Gastrocnemius medialis (tissue), 4 donors: ENCODE data around the gene CHMP4A. TPM values are rescaled to one million over a fixed set of nuclear protein-coding genes. Genes with fewer than 3 reads are reported as not detected.

Experiments used
- ATAC-seq, 2 donors: fragments of 150-250 bp; one replicate each; pipeline ENCODE4 v1.9.1; 2016
- DNase-seq, 2 donors: peaks; one replicate each; pipeline ENCODE4 v3.0.0-alpha.2; 2019
- H3K27ac ChIP-seq, 4 donors: fragments of 200-600 bp; sonication (generic); 1 replicate in 1 of 4; 2 replicates in 3 of 4; pipeline ENCODE4 v1.5.1; 2016 to 2018; ENCODE audit warnings: mild to moderate bottlenecking in 2 of 4, moderate library complexity in 1 of 4
- H3K27me3 ChIP-seq, 3 donors: fragments of 200-600 bp; sonication (generic) in 2 of 3; 1 replicate in 1 of 3; 2 replicates in 2 of 3; pipeline versions ENCODE4 v1.5.1 to v1.6.0; 2016 to 2019; ENCODE audit warnings: mild to moderate bottlenecking in 1 of 3, moderate library complexity in 1 of 3
- H3K36me3 ChIP-seq, 2 donors: fragments of 200-600 bp; sonication (generic) in 1 of 2; one replicate each; pipeline ENCODE4 v1.5.1; 2017 to 2018
- H3K4me1 ChIP-seq, 2 donors: fragments of 200-600 bp; sonication (generic) in 1 of 2; one replicate each; pipeline ENCODE4 v1.5.1; 2016 to 2017; ENCODE audit warnings: mild to moderate bottlenecking in 2 of 2
- H3K4me3 ChIP-seq, 4 donors: fragments of 200-600 bp; sonication (generic) in 3 of 4; 1 replicate in 1 of 4; 2 replicates in 3 of 4; pipeline ENCODE4 v1.5.1; 2016 to 2019; ENCODE audit warnings: mild to moderate bottlenecking in 2 of 4
- H3K9me3 ChIP-seq, 3 donors: fragments of 200-600 bp; sonication (generic) in 2 of 3; 1 replicate in 1 of 3; 2 replicates in 2 of 3; pipeline ENCODE4 v1.5.1; 2016 to 2019
- CTCF ChIP-seq, 5 experiments: fragments of 450-650 bp in 3 of 5; fragments of 200-600 bp in 2 of 5; sonication (generic) in 2 of 5; IDR thresholded peaks in 4 of 5; conservative IDR thresholded peaks in 1 of 5; 1 replicate in 4 of 5; 2 replicates in 1 of 5; pipeline ENCODE4 v1.5.1; 2016 to 2019; ENCODE audit warnings: antibody characterized with exemption in 5 of 5, mild to moderate bottlenecking in 3 of 5, moderate library complexity in 3 of 5
- POLR2A ChIP-seq, 2 donors: fragments of 450-650 bp; IDR thresholded peaks; one replicate each; pipeline ENCODE4 v1.6.1; 2017; ENCODE audit warnings: antibody characterized with exemption in 2 of 2, mild to moderate bottlenecking in 2 of 2, moderate library complexity in 2 of 2
- in situ Hi-C, 4 donors: fragments of 200-750 bp; cut with MboI; loops; one replicate each; pipeline versions ENCODE4 v1.15.0 to v1.8.0; 2017; ENCODE audit warnings: low sequenced_read_pairs in 4 of 4
- intact Hi-C: fragments of 100-400 bp; cut with DNase I; formaldehyde crosslinking; loops from one replicate; pipeline ENCODE4 v1.15.1; 2023; ENCODE audit warnings: low total_unique reads
- total RNA-seq, 4 donors: library from RNA; depleted of rRNA; stranded (reverse); fragments of >200 nt; gene quantifications; one replicate each; pipeline versions ENCODE4 v1.1.0 to v1.2.3, GENCODE V29; 2016

Gene CHMP4A
- total RNA-seq, 4 donors from 2014 or later, result 13.6 to 29.8 (median 20.7) TPM

GRCh38 chr14:24253936-24254335 lies 40.6 kb upstream of the CHMP4A start:
- intact Hi-C loops (no loop called here), in situ Hi-C loops (no loop called here)
- no peak for TF ChIP-seq POLR2A (IDR thresholded peaks at IDR 0.05)
- H3K4me3 ChIP-seq, result no peak overlapping the region
- ATAC-seq (no peak), DNase-seq (no peak)
- no peaks in the 10 kb centered on the region for H3K4me1 ChIP-seq
- no peak overlapping the region for H3K27ac ChIP-seq
- H3K36me3 ChIP-seq, result no peaks in the 10 kb centered on the region
- H3K9me3 ChIP-seq, result no peaks in the 10 kb centered on the region
- H3K27me3 ChIP-seq, result no peaks in the 10 kb centered on the region

- H3K36me3 ChIP-seq, result no peaks in the 10 kb centered on the region
- ATAC-seq, result no peak
- H3K27me3 ChIP-seq, result no peaks in the 10 kb centered on the region
- in situ Hi-C loops (no loop called here), intact Hi-C loops (no loop called here)
- no peaks in the 10 kb centered on the region for H3K4me1 ChIP-seq
- no peak overlapping the region for H3K4me3 ChIP-seq
- H3K9me3 ChIP-seq, result no peaks in the 10 kb centered on the region
- TF ChIP-seq CTCF (IDR thresholded peaks at IDR 0.05 in 4 of 5, conservative IDR thresholded peaks at IDR 0.05 in 1 of 5), result no peak
- no peak for TF ChIP-seq POLR2A (IDR thresholded peaks at IDR 0.05)
- H3K27ac ChIP-seq, result no peak overlapping the region
- no peak for DNase-seq
Observed at GRCh38 chr14:24252289-24253124, 39.2 kb upstream of the CHMP4A start.

GRCh38 chr14:24251880-24252288 lies 38.6 kb upstream of the CHMP4A start:
- in situ Hi-C loops (no loop called here), intact Hi-C loops (no loop called here)
- TF ChIP-seq CTCF (IDR thresholded peaks at IDR 0.05 in 4 of 5, conservative IDR thresholded peaks at IDR 0.05 in 1 of 5), result no peak
- TF ChIP-seq POLR2A (IDR thresholded peaks at IDR 0.05), result no peak
- H3K27ac ChIP-seq, result no peak overlapping the region
- no peaks in the 10 kb centered on the region for H3K9me3 ChIP-seq
- no peaks in the 10 kb centered on the region for H3K36me3 ChIP-seq
- no peak for DNase-seq
- no peak for ATAC-seq
- H3K4me1 ChIP-seq, result no peaks in the 10 kb centered on the region
- H3K4me3 ChIP-seq, result no peak overlapping the region
- no peaks in the 10 kb centered on the region for H3K27me3 ChIP-seq

- Histone ChIP-seq H3K9me3 (no peaks in the 10 kb centered on the region), H3K27ac (no peak overlapping the region), H3K4me3 (no peak overlapping the region), H3K36me3 (no peaks in the 10 kb centered on the region), H3K4me1 (no peaks in the 10 kb centered on the region), H3K27me3 (no peaks in the 10 kb centered on the region)
- no peak for DNase-seq
- no peak for ATAC-seq
- TF ChIP-seq POLR2A (IDR thresholded peaks at IDR 0.05) (no peak), CTCF (IDR thresholded peaks at IDR 0.05 in 4 of 5, conservative IDR thresholded peaks at IDR 0.05 in 1 of 5) (no peak)
- in situ Hi-C loops (no loop called here), intact Hi-C loops (no loop called here)
Observed at GRCh38 chr14:24250354-24250753, 37.1 kb upstream of the CHMP4A start.

GRCh38 chr14:24249230-24250021 lies 36.1 kb upstream of the CHMP4A start:
- intact Hi-C loops, result no loop called here
- TF ChIP-seq CTCF (IDR thresholded peaks at IDR 0.05 in 4 of 5, conservative IDR thresholded peaks at IDR 0.05 in 1 of 5) (no peak), POLR2A (IDR thresholded peaks at IDR 0.05) (no peak)
- no peak for DNase-seq
- H3K27ac ChIP-seq, result no peak overlapping the region
- no peak for ATAC-seq
- no peaks in the 10 kb centered on the region for H3K27me3 ChIP-seq
- in situ Hi-C loops, result loop anchor here in 3 of 4 donors (10.0 to 25.0 kb wide), 3 partner anchors 45 to 188 kb away; partner anchors contain the start of genes CBLN3 (in 1 of the 3), CIDEB (in 1 of the 3), DHRS1 (in 1 of the 3) and KHNYN (in 1 of the 3)
- H3K4me1 ChIP-seq, result no peaks in the 10 kb centered on the region
- H3K9me3 ChIP-seq, result no peaks in the 10 kb centered on the region
- no peak overlapping the region for H3K4me3 ChIP-seq
- H3K36me3 ChIP-seq, result no peaks in the 10 kb centered on the region
